SW 1271 (cell line): Measurements from ENCODE around the gene ASF1A.

Experiments
- DNase-seq, 2 experiments: peaks; one replicate each; lab custom pipeline; 2025; lab: John Stamatoyannopoulos, UW

The ASF1A gene

GRCh38 chr6:118913161-118913560, 19.2 kb downstream of the ASF1A start:
- DNase-seq = no peak

GRCh38 chr6:118914598-118914997, 20.6 kb downstream of the ASF1A start:
- no peak for DNase-seq

GRCh38 chr6:118917546-118918328, 23.8 kb downstream of the ASF1A start:
- DNase-seq = no peak

- DNase-seq = no peak
Observed at GRCh38 chr6:118918329-118918725, 24.4 kb downstream of the ASF1A start.

- DNase-seq = no peak
Observed at GRCh38 chr6:118921084-118921483, 27.1 kb downstream of the ASF1A start.

GRCh38 chr6:118923035-118923434, 29.1 kb downstream of the ASF1A start:
- no peak for DNase-seq

DNA sequence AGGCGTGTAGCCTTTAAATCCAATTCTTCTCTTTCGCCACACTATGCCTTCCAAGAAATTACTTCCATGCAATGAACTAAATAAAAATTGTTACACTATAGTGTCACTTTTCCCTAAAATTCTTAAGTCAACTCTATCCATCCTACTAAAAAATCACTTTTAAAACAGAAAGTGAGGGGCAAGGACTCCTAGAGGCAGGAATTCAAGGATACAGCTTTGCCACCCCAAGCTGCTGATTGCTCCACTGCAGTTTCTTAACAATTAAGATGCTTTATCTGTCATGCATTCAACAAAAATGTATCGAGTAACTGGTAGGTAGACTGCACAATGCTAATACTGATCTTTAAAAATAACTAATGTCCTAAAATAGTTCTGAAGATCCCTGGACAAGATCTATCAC, 36.7 kb downstream of the ASF1A start:
- no peak for DNase-seq

GRCh38 chr6:118931436-118931835, 37.5 kb downstream of the ASF1A start:
- no peak for DNase-seq

GRCh38 chr6:118932421-118932820, 38.5 kb downstream of the ASF1A start:
- DNase-seq = no peak

DNA sequence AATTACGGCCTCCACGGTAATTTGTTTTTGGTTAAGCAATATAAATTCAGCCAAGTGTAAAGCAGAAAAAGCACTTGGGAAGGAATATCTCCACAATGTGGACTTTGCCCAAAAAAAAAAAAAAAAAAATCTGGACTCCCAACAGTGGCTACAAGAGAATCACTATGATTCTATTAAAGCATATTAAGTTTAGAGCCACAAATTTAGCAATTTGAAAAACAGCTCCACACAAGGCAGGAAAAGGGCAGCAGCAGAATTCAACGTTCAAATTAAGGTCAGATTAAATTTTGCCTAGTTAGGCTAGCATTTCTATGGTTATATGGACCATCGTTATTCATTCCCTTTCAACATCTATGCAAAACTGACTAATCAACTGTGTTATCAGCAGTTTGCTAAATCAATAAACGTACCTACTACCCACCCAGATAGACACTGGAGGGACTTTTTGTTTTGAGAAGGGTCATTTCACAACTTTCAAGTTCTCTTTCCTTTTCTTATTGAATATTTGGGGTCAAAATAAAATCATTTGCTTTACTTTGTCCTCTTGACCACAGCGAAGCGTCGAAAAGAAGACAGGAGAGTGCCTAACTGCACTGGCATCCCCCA, 40.0 kb downstream of the ASF1A start:
- peak in 1 of 2 experiments; percentile 30 for DNase-seq

DNA sequence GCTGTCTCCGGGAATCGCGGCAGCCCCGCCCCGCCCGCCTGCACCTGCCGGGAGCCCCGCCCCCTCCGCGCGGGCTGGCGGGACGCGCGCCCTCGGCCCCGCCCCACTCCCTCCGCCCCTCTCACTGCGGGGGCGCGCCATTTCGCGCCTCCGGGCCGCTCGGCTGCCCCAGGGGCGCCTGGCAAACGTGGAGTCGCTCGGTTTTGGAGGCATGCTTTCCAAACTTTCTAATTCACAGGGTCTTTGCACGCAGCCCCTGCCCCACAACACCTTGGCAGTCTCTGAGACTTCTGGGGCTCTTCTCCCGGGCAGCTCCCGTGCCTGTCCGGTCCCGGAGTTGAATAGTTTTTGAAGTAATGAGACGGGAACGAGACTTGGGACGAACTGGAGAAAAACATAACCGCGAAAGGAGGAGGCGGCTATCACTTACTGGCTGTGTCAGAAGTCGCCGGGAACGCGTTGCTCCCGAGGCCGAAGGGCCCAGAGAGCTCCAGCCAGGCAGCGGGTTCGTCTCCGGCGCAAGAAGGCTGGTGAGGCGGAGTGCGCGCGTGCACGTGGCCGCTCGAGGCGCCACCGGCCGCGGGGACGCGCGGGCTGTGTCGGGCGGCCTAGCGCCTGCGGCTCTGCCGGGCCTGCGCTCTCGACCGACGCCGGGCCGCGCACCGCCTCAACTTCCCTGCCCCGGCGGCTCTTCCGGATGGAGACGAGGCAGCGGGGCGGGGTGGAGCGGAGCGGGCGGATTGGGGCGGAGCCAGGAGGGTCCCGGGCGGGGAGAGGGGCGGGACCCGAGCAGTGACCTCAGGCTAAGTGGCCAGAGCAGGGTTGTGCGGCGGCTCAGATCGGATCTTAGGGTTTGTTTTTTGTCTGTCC, 40.7 kb downstream of the ASF1A start, which contains the start of gene MCM9:
TSS of gene MCM9 (minus strand) at position 699 of the 870 bp plus-strand sequence. CDS start 3,436 bp downstream, outside the sequence.
- peak; percentile 49 to 80 for DNase-seq

- DNase-seq = no peak
Observed at GRCh38 chr6:118935331-118935668, 41.3 kb downstream of the ASF1A start.

GRCh38 chr6:118935978-118936703, 42.2 kb downstream of the ASF1A start:
- no peak for DNase-seq

- no peak for DNase-seq
Observed at GRCh38 chr6:118939683-118940082, 45.7 kb downstream of the ASF1A start.

- no peak for DNase-seq
Observed at GRCh38 chr6:118940770-118941169, 46.8 kb downstream of the ASF1A start.

DNA sequence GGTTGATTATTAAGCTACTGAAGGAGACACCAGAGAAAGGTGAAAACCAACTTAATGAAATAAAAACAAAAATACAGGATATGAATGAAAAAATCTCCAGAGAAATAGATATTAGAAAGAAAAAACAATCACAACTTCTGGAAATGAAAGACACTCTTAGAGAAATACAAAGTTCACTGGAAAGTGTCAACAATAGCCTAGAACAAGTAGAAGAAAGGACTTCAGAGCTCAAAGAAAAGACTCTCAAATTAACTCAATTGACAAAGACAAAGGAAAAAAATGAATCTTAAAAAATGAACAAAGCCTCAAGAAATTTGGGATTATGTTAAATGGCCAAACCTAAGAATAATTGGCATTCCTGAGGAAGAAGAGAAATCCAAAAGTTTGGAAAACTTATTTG, 51.3 kb downstream of the ASF1A start:
- no peak for DNase-seq

- no peak for DNase-seq
Observed at GRCh38 chr6:118952683-118953082, 58.7 kb downstream of the ASF1A start.

DNA sequence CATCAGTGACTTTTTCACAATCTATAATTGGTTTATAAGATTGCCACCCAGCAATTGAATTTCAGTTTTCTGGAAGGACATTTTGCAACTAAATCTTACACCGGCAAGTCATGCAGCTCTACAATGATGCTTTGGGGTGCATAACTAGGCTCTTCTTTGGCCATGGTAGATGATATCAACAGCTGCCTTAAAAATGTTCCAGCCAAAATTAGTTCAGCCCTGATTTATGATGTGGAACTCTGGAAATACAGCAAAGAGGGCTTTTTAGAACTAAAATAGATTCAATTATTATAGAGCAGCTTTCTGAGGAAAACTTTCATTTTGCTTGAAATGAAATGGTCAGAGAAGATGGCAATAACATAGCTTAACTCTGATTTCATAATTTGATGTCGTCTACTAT, 59.4 kb downstream of the ASF1A start:
- no peak for DNase-seq
